Subcutaneous adipose tissue (tissue), 4 donors: Measurements from ENCODE around the gene UNC13D. TPM values are rescaled to one million over a fixed set of nuclear protein-coding genes. Genes with fewer than 3 reads are reported as not detected.

Source experiments
- total RNA-seq, 4 donors: library from RNA; depleted of rRNA; stranded (reverse); fragments of >200 nt; gene quantifications; one replicate each; pipeline ENCODE4 v1.1.0, GENCODE V29; 2016
- TF ChIP-seq, protein P1 (sequence below): fragments of 450-650 bp; IDR thresholded peaks from one replicate; pipeline ENCODE4 v1.5.1; 2016; ENCODE audit warnings: low read depth, mild to moderate bottlenecking, control low read depth, antibody characterized with exemption, moderate library complexity

Gene UNC13D
- total RNA-seq, 4 donors from 2014 or later = 4.7 to 9.7 (median 8.5) TPM

DNA sequence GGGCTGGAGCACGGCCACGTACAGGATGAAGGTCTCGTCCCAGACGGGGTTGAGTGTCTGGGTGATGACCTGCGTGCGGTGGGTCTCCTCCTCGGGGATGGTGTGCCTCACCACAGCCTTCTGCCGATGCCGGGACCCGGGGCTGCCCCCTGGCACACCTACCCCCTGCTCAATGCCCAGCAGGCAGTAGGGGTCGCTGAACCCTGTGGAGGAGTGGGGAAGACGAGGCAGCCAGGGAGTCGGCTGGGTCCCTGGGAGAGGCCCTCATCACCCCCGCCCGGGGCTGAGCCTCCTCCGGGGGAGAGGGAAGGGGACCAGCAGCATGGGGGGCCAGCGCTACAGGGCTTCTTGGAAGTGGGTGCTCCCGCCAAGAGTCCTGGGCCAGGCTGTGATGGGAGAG, 1.8 kb downstream of the UNC13D start:
- TF ChIP-seq, protein P1, sequence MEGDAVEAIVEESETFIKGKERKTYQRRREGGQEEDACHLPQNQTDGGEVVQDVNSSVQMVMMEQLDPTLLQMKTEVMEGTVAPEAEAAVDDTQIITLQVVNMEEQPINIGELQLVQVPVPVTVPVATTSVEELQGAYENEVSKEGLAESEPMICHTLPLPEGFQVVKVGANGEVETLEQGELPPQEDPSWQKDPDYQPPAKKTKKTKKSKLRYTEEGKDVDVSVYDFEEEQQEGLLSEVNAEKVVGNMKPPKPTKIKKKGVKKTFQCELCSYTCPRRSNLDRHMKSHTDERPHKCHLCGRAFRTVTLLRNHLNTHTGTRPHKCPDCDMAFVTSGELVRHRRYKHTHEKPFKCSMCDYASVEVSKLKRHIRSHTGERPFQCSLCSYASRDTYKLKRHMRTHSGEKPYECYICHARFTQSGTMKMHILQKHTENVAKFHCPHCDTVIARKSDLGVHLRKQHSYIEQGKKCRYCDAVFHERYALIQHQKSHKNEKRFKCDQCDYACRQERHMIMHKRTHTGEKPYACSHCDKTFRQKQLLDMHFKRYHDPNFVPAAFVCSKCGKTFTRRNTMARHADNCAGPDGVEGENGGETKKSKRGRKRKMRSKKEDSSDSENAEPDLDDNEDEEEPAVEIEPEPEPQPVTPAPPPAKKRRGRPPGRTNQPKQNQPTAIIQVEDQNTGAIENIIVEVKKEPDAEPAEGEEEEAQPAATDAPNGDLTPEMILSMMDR = no peak

DNA sequence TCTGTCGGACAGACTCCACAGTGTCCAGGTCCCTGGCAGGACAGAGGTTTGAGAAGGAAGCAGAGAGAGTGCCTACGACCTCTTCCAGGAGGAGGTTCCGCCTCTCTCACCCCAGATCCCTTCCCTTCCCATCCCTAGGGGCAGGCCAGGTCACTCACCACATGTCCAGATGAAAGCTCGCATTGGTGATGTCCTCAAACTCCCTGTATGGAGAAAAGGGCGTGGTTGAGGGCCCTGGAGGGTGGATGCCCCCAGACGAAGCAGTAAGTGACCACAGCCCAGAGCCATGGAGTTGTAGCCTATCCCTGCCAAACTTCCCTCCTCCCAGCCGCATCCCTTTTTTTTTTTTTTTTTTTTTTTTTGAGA, 3.4 kb downstream of the UNC13D start:
- TF ChIP-seq, protein P1 = no peak

- TF ChIP-seq, protein P1 = no peak
Observed at GRCh38 chr17:75839942-75840798, 4.0 kb downstream of the UNC13D start.

DNA sequence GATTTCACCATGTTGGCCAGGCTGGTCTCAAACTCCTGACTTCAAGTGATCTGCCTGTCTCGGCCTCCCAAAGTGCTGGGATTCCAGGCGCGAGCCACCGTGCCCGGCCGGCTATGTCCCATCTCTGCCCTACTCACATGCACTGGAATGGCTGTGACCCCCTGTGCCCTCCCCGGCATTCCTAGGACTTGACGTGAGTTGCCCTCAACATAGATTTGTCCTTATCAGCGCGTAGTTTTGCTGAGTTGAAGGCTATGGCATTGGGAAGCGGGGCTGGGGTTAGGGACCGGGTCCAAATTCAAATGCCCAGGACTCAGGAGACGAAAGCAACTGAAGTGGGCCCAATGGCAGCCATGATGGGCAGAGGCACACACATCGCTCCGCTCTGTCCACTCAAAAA, 5.8 kb downstream of the UNC13D start:
- TF ChIP-seq, protein P1 = no peak

- TF ChIP-seq, protein P1 = no peak
Observed at GRCh38 chr17:75837899-75838298, 6.3 kb downstream of the UNC13D start.

- TF ChIP-seq, protein P1 = no peak
Observed at GRCh38 chr17:75836605-75837004, 7.6 kb downstream of the UNC13D start.

GRCh38 chr17:75835654-75835987, 8.6 kb downstream of the UNC13D start:
- TF ChIP-seq, protein P1 = no peak
